Measurements from ENCODE around the gene BATF. TPM values are rescaled to one million over a fixed set of nuclear protein-coding genes. Genes with fewer than 3 reads are reported as not detected.

Gene BATF
- total and polyA plus RNA-seq, 2 experiments from 2014 or later = not detected

DNA sequence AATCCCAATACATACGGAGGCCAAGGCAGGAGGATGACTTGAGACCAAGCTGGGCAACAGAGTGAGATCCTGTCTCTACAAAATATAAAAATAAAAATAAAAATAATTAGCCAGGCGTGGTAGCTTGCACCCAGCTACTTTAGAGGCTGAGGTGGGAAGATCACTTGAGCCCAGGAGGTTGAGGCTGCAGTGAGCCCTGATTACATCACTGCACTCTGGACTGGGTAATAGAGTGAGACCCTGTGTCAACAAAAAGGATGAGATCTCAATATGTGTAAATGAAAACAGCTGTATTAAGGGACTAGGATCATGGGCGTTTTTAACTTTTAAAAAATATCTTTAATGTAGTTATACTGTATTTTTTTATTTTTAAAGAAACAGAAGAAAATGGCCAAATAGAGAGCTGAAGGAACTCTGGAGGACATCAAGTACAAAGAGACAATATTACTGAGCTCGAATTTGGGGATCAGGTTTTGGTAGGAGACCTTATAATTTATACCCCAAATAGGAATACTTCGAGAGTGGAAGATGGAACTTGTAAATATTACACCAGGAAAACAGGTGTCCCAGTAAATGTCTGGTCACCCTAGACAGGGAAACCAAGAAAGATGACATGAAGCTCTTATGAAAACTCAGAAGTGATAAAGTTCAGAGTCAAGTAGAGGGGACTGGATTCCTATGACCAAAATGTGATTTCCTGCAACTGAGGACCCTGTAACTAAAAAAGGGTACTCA, 13.1 kb downstream of the BATF start:
- Histone ChIP-seq H3K27ac (no peak overlapping the region), H3K9me3 (ENCODE audit: low read depth) (no peaks in the 10 kb centered on the region), H3K27me3 (no peaks in the 10 kb centered on the region), H3K4me1 (ENCODE audit: low read depth) (no peaks in the 10 kb centered on the region), H3K4me3 (no peak overlapping the region), H3K36me3 (no peaks in the 10 kb centered on the region)
- TF ChIP-seq, protein P1, sequence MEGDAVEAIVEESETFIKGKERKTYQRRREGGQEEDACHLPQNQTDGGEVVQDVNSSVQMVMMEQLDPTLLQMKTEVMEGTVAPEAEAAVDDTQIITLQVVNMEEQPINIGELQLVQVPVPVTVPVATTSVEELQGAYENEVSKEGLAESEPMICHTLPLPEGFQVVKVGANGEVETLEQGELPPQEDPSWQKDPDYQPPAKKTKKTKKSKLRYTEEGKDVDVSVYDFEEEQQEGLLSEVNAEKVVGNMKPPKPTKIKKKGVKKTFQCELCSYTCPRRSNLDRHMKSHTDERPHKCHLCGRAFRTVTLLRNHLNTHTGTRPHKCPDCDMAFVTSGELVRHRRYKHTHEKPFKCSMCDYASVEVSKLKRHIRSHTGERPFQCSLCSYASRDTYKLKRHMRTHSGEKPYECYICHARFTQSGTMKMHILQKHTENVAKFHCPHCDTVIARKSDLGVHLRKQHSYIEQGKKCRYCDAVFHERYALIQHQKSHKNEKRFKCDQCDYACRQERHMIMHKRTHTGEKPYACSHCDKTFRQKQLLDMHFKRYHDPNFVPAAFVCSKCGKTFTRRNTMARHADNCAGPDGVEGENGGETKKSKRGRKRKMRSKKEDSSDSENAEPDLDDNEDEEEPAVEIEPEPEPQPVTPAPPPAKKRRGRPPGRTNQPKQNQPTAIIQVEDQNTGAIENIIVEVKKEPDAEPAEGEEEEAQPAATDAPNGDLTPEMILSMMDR (IDR thresholded peaks at IDR 0.05; ENCODE audit: low read depth, low read length) = no peak
- DNase-seq (ENCODE audit: low read depth in 1 of 2, low spot score in 1 of 2) = no peak

DNA sequence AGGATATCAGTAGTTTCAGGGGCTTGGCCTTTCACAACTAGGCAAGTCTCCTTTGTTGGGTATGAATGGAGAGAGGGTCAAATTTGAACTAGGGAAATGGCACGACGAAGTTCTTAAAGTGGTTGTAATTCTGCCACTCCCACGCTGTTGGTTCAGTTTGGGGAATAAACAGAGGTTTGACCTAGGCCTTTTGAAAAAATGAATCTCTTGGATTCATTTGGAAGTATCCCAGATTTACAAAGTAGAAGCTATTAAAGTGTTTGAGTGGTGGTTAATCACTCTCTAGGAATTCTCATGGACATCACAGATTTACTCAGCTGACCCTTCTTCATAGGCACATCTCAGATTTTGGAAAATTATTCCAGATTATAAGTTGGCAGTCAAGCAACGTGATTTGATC, 14.8 kb downstream of the BATF start:
- Histone ChIP-seq H3K9me3 (ENCODE audit: low read depth) (no peaks in the 10 kb centered on the region), H3K27ac (no peak overlapping the region), H3K4me3 (no peak overlapping the region), H3K36me3 (no peaks in the 10 kb centered on the region), H3K4me1 (ENCODE audit: low read depth) (no peaks in the 10 kb centered on the region), H3K27me3 (no peaks in the 10 kb centered on the region)
- DNase-seq (ENCODE audit: low read depth in 1 of 2, low spot score in 1 of 2) = no peak
- TF ChIP-seq, protein P1 (IDR thresholded peaks at IDR 0.05; ENCODE audit: low read depth, low read length) = no peak

DNA sequence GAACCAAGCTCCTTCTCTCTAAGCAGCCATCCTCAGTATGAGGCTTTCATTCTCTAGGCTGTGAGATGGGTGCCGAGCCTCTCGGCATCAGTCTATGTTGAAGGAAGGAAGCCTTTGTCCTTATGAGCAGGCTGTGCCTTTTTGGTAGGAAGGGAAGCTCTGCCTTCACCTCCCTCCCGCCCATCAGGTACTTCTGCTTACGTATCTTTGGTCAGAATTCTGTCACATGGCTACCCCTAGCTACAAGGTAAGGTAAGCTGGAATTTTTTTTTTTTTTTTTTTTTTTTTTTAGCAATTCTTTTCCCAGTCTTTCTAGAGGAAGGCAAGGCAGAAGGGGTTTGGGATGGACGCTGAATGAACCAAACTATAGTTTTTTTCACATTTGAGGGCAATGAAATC, 16.9 kb downstream of the BATF start:
- Histone ChIP-seq H3K4me3 (no peak overlapping the region), H3K36me3 (no peaks in the 10 kb centered on the region), H3K27ac (no peak overlapping the region), H3K9me3 (ENCODE audit: low read depth) (no peaks in the 10 kb centered on the region), H3K4me1 (ENCODE audit: low read depth) (no peaks in the 10 kb centered on the region), H3K27me3 (no peaks in the 10 kb centered on the region)
- DNase-seq (ENCODE audit: low read depth in 1 of 2, low spot score in 1 of 2) = no peak
- TF ChIP-seq, protein P1 (IDR thresholded peaks at IDR 0.05; ENCODE audit: low read depth, low read length) = no peak

DNA sequence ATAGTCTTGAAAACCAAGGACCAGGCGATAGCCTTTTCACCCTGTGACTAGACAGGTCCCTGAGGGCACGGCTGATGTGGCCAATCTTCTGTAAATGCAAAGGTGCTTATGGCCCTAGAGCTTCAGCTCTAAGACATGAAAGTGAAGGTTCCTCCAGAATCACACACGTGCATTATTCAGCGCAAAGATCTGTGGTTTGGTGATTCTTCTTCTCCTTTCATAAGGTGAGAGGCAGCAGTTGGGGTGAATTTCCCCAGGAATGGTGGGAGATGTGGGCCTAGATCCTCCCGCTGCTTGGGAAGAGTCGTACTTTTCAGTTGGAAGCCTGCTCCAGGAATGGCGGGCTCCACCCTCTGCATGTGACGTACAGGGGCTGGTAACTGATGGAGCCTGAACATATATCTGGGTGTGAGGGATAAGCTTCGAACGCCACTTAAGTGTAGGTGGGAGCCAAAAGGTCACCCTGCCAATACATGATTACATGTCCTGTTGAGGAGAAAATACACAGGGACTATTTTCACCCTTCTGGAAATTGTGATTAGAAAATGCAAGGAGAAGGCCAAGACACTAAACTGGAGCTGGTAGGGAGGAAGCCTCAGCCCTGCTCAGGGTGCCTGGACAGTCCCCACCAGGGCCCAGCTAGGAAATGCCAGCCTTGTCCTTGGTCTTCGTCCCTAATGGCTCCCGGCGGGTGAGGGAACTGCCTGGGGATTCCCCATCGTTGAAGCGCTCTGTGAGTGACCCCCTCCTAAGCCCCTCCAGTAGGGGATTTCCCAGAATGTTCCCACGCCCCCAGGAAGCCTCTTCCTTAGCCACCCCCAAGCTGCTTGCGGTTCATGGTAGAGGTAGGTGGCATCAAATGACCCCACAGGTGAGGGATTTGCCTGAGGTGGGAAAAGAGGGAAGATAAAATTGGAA, 17.6 kb downstream of the BATF start:
- no peaks in the 10 kb centered on the region for H3K9me3 ChIP-seq (ENCODE audit: low read depth)
- DNase-seq (ENCODE audit: low read depth in 1 of 2, low spot score in 1 of 2) = no peak
- H3K27me3 ChIP-seq = no peaks in the 10 kb centered on the region
- no peaks in the 10 kb centered on the region for H3K36me3 ChIP-seq
- no peaks in the 10 kb centered on the region for H3K4me1 ChIP-seq (ENCODE audit: low read depth)
- no peak overlapping the region for H3K4me3 ChIP-seq
- TF ChIP-seq, protein P1 (IDR thresholded peaks at IDR 0.05; ENCODE audit: low read depth, low read length) = no peak
- no peak overlapping the region for H3K27ac ChIP-seq

DNA sequence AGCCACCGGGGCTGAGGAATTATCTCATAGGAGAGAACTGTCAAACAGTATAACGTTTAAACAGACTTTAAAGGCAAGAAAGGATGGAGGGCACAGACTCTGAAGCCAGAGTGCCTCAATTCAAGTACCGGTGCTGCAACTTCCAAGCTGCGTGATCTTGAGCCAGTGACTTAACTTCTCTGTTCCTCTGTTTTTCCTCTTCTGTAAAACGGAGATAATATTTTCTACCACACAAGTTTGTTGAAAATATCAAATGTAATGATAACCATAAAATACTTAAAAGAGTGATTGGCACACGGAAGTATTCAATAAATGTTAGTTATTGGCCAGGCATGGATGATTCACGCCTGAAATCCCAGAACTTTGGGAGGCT, 18.2 kb downstream of the BATF start:
- H3K27me3 ChIP-seq = no peaks in the 10 kb centered on the region
- no peak overlapping the region for H3K27ac ChIP-seq
- H3K4me1 ChIP-seq (ENCODE audit: low read depth) = no peaks in the 10 kb centered on the region
- DNase-seq (ENCODE audit: low read depth in 1 of 2, low spot score in 1 of 2) = no peak
- H3K36me3 ChIP-seq = no peaks in the 10 kb centered on the region
- TF ChIP-seq, protein P1 (IDR thresholded peaks at IDR 0.05; ENCODE audit: low read depth, low read length) = no peak
- no peak overlapping the region for H3K4me3 ChIP-seq
- H3K9me3 ChIP-seq (ENCODE audit: low read depth) = no peaks in the 10 kb centered on the region
